Keratinocyte (primary cell): Measurements from ENCODE around the gene BHMT.

Source experiments
- EZH2 ChIP-seq: IDR thresholded peaks from one replicate; pipeline ENCODE4 v1.6.1; 2012; ENCODE audit warnings: inconsistent platforms, mild to moderate bottlenecking, low read length, moderate library complexity
- TF ChIP-seq, protein P1 (sequence below), 3 experiments: IDR thresholded peaks in 1 of 3; conservative IDR thresholded peaks in 1 of 3; optimal IDR thresholded peaks in 1 of 3; 2 replicates in 2 of 3; 3 replicates in 1 of 3; pipeline versions ENCODE3 to v1.5.1; 2011; ENCODE audit warnings: low read length in 3 of 3, mild to moderate bottlenecking in 3 of 3, moderate library complexity in 2 of 3, control low read depth in 1 of 3, inconsistent platforms in 1 of 3; ENCODE audit not compliant: insufficient read depth in 2 of 3; ENCODE audit errors: extremely low read depth in 1 of 3

DNA sequence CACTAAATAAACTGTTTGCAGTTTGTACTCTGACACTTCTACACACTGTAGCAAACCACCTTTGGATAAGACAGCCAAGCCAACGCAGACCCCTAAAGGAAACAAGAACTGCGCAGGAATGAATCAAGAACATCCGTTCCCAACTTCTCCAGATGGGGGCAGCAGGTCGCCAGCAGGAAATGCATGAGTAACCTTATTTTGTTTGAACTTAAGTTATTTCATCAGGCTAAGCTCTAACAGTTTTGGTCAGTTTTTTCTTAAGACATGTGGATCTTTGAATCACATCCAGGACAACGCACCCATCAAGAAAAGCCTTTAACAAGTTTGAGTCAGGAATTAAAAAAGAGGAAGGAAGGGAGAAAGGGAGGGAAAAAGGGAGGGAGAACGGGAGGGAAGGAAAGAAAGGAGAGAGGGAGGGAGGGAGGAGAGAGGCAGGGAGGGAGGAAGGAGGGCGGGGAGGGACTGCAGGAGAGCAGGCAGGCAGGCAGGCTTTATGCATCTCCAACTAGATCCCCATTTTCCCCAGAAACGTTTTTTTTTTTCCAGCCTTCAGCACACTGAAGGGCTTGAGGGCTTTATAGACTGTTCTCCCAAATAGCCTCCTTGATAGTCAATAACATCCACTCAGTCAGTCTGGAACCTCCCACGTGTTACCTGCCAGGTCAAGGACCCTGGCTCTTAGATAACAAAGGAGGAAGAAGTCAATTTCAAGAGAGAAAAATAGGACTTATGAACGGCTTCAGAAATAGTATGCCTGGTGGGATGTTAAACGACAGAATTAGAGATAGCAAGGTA, 22.2 kb downstream of the BHMT start:
- TF ChIP-seq, protein P1, sequence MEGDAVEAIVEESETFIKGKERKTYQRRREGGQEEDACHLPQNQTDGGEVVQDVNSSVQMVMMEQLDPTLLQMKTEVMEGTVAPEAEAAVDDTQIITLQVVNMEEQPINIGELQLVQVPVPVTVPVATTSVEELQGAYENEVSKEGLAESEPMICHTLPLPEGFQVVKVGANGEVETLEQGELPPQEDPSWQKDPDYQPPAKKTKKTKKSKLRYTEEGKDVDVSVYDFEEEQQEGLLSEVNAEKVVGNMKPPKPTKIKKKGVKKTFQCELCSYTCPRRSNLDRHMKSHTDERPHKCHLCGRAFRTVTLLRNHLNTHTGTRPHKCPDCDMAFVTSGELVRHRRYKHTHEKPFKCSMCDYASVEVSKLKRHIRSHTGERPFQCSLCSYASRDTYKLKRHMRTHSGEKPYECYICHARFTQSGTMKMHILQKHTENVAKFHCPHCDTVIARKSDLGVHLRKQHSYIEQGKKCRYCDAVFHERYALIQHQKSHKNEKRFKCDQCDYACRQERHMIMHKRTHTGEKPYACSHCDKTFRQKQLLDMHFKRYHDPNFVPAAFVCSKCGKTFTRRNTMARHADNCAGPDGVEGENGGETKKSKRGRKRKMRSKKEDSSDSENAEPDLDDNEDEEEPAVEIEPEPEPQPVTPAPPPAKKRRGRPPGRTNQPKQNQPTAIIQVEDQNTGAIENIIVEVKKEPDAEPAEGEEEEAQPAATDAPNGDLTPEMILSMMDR (optimal IDR thresholded peaks at IDR 0.05 in 1 of 3, IDR thresholded peaks at IDR 0.05 in 1 of 3, conservative IDR thresholded peaks at IDR 0.05 in 1 of 3; ENCODE audit: extremely low read depth in 1 of 3, insufficient read depth in 2 of 3, low read length in 3 of 3): peak; percentile 77 to 88 (median 86)
- TF ChIP-seq EZH2: no peak
